ENCODE data around the gene ATG16L1.

ATG16L1 gene

GRCh38 chr2:233251306-233252116, at the start of gene ATG16L1:
Gene ATG16L1, plus strand, starts transcription at chr2:233251673. Its CDS starts 155 bp downstream, at chr2:233251828.
- peak; percentile 99 for DNase-seq (ENCODE audit: low spot score)
- no peak for FAIRE-seq

DNA sequence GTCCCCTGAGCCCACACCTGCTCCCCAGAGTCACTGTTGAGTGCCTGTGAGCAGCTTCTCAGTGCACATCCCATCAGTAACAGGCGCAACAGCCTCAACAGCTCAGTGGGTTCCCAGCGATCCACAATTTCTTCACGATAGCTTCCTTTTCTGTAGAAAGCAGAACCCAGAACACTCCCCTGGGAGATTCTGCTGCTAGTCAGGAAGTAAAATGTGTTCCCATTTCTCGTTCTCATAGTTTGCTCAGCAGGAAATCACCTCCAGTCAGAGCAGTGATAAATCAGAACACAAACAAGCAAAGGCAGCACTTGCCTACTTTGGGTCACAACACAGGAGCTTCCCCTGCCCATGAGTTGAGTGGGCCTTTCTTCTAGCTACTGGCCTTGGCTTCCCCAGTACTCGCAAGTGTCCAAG, 48.9 kb upstream of the ATG16L1 start:
- FAIRE-seq (no peak), DNase-seq (ENCODE audit: low spot score) (no peak)

DNA sequence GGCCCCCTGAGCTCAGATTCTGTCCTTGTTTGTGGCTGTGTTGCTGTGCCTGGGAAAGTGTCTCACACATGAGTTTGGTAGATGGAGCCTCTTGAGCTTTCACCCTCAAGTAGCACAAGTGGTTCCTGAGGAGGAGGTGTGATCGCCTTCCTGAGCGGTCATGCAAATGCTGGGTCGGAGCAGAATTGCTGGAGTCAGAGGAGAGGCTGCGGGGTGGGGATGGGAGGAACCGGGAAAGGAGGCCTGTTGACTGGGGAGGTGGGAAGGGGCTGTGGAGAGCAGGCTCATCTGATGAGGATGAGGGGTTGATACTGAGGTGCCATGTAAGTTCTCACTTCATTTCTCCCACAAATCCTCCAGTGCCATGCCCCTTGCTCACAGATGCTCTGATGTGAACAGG, 48.4 kb upstream of the ATG16L1 start:
- DNase-seq (ENCODE audit: low spot score) (no peak), FAIRE-seq (no peak)

DNA sequence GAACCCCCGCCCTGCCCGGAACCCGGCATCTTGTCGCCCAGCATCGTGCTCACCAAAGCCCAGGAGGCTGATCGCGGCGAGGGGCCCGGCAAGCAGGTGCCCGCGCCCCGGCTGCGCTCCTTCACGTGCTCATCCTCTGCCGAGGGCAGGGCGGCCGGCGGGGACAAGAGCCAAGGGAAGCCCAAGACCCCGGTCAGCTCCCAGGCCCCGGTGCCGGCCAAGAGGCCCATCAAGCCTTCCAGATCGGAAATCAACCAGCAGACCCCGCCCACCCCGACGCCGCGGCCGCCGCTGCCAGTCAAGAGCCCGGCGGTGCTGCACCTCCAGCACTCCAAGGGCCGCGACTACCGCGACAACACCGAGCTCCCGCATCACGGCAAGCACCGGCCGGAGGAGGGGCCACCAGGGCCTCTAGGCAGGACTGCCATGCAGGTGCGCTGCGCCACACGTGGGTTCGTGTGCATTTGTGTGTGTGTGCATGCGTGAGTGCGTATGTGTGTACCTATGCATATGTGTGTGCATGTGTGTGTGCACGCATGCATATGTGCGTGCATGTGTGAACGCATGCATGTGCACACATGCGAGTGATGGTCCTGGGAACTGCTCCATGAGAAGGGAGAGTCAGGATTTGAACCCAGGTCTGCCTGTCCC, 47.1 kb upstream of the ATG16L1 start:
- DNase-seq (ENCODE audit: low spot score) (no peak), FAIRE-seq (no peak)

DNA sequence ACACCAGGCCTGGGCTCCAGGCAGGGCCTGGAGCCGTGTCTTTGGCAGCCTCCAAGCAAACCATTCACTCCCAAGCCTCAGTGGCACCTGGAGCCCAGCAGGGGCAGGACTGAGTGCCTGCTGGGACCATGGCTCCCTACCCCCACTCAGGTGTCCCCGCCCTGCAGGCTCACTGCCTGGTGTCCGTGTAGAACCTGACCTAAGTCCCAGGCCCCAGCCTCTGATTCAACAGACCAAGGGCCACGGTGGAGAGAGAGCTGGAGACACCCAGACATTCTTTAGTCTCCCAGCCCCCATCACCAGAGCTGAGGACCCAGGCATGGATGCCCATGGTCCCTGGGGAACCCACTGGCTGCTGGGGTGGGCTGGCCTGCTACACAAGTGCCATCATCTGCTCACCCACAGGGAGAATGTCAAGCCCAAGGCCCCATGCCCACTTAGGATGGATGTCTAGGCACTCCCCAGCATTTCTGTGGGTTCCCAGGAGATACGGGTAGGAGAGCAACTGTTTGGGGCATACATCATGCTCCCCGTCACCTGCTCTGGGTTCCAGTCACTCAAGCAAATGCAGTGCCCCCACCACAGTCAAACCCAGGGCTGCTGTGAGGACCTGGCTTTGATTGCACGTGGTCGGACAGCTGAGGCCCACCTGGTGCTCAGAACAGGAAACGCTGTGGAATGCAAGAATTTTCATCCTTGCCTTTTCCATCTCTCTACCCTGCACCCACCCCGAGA, 42.9 kb upstream of the ATG16L1 start:
- FAIRE-seq (no peak), DNase-seq (ENCODE audit: low spot score) (peak; percentile 36)

DNA sequence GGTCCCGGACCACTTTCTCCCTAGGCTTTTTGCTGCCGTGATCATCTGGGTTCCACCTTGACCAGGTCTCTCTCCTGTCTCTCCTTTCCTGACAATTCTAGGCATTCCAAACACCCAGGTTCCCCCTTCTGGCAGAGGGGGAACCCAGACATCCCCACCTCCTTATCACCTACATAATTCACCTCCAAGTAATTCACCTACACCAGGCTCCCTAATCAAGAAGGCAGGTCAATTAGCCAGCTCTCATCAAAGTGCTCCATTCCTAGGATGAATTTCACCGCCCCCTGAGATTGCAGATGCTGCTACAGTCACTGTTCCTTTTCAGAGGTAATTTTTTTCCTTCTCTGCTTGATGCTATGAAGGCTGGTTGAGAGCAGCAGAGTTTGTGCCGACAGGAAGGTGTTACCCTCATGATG, 42.3 kb upstream of the ATG16L1 start:
- FAIRE-seq = no peak
- DNase-seq (ENCODE audit: low spot score) = no peak

DNA sequence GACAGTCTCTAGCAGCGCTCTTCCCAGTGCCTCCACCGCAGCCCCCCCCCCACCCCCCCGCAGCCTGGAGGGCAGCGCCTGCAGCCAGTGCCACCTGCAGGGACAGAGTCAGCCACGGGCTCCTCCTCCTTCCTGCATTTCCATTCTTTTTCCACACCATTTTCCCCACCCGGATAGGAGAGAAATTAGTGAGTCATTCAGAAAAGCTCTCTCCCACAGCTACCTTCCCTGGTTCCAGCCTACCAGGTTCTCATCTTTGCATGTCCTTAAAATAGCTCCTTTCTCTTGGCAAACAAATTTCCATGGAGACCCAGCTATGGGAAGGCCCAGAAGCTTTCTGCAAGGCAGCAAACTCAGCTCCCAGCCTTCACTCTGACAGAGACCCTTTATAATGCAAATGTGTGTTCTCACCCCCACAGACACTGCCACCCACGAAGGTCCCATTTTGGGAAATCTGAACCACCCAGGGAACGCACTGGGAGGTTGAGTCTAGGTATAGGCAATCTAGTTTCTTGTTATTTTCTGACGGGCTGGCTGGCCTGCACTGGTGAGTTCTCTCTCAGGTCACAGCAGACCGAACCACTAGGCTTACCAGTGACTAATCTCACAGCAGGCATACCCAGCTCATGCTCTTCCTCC, 41.8 kb upstream of the ATG16L1 start:
- FAIRE-seq (no peak), DNase-seq (ENCODE audit: low spot score) (peak; percentile 86)

DNA sequence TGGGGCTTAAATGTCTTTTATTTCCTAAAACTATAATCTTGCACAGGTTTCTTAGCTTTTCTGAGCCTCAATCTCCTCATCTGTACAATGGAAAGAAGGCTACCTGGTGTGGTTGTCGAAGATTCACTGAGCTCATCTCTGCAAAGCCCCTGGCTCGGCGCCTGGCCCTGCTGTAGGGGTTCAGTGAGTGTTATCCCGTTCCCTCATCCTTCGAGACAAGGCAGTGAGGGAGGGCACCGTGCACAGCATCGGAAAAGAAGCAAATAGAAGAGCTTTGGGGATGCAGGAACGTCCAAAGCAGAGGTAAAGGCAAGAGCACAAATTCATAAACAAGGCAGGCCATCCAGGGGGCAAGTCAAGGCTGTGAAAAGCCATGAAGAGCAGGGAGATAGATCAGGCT, 41.2 kb upstream of the ATG16L1 start:
- no peak for FAIRE-seq
- DNase-seq (ENCODE audit: low spot score) = no peak

GRCh38 chr2:233210843-233211547, 40.5 kb upstream of the ATG16L1 start:
- no peak for FAIRE-seq
- peak; percentile 87 for DNase-seq (ENCODE audit: low spot score)

DNA sequence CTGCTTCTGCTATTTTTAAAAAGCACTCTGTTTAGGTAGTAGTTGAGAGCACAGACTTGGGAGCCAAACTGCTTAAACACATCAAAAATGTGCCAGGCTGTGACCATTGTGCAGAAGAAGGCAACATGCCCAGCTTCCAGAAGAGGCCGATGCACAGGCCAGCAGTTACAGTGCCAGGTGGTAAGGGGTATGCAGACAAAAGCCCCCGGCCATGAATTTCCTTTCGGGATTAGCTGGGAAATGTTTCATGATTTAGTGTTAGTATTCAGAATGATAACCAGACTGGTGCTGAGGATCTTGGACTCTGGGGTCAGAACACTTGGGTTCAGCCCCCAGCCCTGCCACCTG, 40.0 kb upstream of the ATG16L1 start:
- no peak for FAIRE-seq
- DNase-seq (ENCODE audit: low spot score) = no peak

DNA sequence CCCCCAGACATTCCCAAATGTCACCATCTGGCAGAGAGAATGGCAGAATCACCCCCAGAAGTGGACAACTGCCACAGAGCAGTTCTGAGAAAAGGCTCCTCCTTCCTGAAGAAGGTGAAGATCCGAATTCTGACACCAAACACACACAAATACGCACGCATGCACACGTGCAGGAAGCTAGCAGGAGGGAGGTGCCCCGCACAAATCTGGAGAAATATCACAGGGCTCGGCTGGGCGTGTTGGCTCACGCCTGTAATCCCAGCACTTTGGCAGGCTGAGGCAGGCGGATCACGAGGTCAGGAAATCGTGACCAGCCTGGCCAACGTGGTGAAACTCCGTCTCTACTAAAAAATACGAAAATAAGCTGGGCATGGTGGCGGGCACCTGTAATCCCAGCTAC, 38.5 kb upstream of the ATG16L1 start:
- DNase-seq (ENCODE audit: low spot score) = no peak
- no peak for FAIRE-seq

- no peak for FAIRE-seq
- no peak for DNase-seq (ENCODE audit: low spot score)
Measured at GRCh38 chr2:233213975-233214374, 37.5 kb upstream of the ATG16L1 start.

- no peak for FAIRE-seq
- DNase-seq (ENCODE audit: low spot score) = no peak
Measured at GRCh38 chr2:233217892-233218377, 33.5 kb upstream of the ATG16L1 start.

GRCh38 chr2:233218836-233219235, 32.6 kb upstream of the ATG16L1 start:
- FAIRE-seq (no peak), DNase-seq (ENCODE audit: low spot score) (no peak)

GRCh38 chr2:233219848-233220247, 31.6 kb upstream of the ATG16L1 start:
- DNase-seq (ENCODE audit: low spot score) (no peak), FAIRE-seq (no peak)

DNA sequence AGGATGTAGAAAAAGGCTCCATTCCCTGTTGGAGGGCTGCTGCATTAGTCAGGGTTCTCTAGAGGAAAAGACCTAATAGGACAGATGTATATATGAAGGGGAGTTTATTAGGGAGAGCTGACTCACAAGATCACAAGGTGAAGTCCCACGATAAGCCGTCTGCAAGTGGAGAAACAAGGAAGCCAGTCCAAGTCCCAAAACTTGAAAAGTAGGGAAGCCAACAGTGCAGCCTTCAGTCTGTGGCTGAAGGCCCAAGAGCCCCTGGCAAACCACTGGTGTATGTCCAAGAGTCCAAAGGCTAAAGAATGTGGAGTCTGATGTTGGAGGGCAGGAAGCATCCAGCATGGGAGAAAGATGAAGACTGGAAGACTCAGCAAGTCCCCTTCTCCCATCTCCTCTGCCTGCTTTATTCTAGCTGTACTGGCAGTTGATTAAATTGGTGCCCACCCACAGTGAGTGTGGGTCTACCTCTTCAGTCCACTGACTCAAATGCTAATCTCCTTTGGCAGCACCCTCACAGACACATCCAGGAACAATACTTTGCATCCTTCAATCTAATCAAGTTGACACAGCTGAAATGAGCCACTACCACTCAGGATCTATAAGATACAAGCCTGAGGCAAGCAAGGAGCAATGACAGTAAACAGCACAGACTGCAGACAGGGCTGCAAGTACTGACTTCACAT, 30.0 kb upstream of the ATG16L1 start:
- DNase-seq (ENCODE audit: low spot score) (no peak), FAIRE-seq (no peak)

DNA sequence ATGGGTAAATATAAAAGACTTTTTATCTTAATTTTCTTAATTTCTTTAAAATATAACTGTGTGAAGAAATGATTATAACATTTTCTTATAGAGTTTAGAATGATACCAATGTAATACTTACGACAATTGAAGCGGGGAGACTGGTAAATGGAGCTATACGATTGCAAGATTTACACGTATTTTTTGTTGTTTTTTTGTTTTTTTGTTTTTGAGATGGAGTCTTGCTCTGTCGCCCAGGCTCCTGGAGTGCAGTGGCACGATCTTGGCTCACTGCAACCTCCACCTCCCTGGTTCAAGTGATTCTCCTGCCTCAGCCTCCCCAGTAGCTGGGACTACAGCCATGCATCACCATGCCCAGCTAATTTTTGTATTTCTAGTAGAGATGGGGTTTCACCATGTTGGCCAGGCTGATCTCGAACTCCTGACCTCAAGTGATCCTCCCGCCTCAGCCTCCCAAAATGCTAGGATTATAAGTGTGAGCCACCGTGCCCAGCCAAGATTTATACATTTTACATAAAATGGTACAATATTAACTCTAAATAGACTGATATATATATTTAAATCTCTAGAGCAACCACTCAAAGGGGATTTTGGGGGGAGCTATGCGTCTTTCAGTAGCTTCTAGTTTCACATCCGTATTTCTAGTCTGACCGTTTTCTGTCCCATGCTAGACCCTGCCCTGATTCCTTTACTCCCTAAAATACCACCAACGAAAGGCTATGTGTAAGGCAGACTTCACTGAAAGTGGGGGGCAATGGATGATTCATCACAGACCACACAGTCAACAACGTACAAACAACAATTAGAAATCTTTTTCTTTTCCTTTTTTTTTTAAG, 28.2 kb upstream of the ATG16L1 start:
- no peak for DNase-seq (ENCODE audit: low spot score)
- FAIRE-seq = no peak

GRCh38 chr2:233225230-233226068, 26.0 kb upstream of the ATG16L1 start:
- no peak for DNase-seq (ENCODE audit: low spot score)
- no peak for FAIRE-seq
